ENCODE data around the gene AQP11.
"Not testable (repeated sequence)": the region's sequence is repeated elsewhere in the genome, so short reads cannot be mapped to it uniquely, and the experiment has no call there.

Gene AQP11, protein sequence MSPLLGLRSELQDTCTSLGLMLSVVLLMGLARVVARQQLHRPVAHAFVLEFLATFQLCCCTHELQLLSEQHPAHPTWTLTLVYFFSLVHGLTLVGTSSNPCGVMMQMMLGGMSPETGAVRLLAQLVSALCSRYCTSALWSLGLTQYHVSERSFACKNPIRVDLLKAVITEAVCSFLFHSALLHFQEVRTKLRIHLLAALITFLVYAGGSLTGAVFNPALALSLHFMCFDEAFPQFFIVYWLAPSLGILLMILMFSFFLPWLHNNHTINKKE

DNA sequence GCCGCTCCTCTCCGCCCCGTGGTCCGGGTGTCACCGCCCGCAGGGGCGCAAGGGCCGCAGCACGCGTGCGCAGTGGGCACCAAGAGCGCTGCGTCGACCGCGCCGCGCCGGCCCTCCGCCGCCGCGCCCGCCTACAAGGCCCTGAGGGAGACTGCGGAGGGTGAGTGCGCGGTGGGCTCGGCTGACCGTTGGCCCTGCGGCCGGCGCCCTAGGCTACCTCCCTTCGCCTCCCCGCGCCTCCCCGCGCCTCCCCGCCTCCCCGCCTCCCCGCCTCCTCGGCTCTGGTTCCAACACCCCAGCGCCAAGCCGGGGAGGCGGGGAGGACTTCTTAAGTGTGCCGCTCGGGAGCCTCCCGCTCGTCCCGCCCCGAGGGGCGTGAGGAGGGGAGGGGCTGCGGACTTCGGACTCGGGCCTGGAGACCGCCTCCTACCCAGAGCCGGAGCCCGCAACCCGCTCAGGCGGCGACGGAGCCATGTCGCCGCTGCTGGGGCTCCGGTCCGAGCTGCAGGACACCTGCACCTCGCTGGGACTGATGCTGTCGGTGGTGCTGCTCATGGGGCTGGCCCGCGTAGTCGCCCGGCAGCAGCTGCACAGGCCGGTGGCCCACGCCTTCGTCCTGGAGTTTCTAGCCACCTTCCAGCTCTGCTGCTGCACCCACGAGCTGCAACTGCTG lies at the start of gene AQP11:
AQP11 (plus strand) TSS at position 433 of the 673 bp plus-strand sequence; CDS start at position 473, 40 bp downstream.
- no peak for DNase-seq

DNA sequence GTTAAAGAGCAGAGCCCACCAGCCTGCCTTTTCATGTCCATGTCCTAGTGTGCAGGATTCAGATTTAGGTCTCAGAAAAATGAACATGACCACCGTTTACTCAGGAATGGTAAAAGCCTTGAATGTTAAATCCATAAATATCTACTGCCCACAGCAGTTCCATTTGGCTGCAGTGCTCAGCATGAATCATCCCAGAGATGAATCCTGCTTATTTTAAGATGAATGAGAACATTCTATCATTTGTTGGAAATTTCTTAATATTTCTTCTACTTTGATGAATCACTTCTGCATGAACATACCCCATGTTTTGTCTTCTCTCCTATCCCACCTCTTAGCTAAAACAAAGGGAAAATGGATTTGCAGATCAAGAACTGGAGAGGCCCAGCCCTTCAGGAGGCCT lies 47.5 kb upstream of the AQP11 start:
- no peak for DNase-seq

DNA sequence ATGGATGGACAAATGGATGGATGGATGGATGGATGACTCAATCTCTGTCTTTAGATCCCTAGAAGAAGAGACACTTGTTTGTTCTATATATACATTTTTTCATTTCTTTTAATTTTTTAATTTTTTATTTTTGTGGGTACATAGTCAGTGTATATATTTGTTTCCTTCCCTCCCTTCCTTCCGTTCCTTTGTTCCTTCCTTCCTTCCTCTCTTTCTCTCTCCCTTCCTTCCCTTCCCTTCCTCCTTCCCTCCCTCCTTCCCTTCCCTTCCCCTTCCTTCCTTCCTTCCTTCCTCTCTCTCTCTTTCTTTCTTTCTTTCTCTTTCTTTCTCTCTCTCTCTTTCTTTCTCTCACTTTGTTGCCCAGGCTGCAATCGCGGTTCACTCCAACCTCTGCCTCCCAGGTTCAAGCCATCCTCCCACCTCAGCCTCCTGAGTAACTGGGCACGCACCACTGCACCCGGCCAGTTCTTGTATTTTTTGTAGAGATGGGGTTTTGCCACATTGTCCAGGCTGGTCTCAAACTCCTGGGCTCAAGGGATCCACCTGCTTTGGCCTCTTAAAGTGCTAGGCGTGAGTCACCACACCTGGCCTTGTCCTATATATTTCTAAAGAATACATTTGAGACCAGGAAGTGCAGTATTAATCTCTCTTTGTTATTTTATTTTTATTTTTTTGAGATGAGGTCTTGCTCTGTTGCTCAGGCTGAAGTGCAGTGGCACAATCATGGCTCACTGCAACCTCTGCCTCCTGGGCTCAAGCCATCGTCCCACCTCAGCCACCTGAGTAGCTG lies 42.5 kb upstream of the AQP11 start:
- DNase-seq, result no peak

DNA sequence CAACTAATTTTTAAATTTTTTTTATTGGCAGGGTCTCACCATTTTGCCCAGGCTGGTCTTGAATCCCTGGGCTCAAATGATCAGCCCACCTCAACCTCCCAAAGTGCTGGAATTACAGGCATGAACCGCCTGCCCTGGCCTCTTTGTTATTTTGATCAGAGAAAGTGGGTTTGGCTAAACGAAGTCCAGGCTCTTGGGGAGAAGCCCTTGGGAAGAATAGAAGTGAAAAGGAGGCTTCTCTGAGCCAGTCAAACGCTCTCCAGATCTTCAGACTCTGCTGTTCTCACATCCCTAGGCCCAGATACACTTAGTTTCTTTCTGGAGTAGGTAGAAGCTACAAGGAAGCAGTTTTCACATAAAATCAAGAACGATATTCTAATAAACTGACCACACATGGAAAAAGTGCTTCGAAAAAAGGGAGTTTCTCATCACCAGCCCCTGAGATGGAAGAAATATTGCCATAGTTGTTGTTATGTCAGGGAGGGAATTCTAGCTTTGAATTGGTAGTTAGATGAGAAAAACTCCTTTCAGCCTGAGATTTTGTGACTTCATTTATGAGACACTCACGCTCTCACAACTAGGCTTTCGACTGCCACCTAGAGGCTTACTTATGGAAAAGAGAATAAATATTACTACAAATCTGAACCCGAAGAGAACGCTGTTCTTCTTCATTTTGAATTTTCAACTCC lies 41.7 kb upstream of the AQP11 start:
- peak in 1 of 2 experiments; percentile 38 for DNase-seq

DNA sequence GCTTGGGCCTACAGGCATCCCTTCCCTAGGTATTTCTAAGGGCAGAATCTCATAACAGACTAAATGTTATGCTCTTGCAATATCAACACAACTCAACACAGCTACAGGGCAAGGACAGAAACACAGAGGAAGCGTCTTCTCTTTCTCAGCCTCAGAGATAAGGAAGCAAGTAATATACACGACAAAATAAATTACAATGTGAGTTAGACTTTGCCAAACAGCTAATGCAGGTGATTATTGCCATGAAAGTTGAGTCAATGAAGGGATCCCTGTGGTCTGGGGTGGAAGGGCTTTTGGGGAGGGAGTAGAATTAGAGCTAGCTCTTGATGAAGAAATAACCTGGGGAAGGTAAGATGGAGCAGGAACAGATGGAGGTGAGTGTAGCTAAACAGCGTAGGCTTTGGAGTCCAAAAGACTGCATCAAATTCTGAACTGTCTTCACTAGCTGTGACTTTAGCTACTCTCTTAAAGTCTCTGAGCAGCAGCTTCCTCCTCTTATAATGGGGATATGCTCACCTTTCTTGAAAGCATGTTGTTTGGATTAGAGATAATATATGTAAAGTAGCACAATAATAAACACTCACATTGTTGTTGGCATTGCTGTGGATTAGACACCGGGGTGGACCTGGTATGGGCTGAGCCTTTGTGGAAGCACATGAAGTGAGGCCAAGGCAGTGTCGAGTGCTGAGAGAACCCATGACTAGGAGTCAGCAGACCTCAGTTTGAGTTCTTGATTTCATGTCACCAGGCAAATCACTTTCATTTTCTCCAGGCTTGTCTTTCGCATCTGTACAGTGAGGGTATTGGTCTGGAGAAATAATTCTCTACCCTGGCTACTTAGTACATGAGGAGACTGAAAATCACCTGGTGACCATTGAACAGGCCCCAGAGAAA lies 41.0 kb upstream of the AQP11 start:
- DNase-seq, result no peak

DNA sequence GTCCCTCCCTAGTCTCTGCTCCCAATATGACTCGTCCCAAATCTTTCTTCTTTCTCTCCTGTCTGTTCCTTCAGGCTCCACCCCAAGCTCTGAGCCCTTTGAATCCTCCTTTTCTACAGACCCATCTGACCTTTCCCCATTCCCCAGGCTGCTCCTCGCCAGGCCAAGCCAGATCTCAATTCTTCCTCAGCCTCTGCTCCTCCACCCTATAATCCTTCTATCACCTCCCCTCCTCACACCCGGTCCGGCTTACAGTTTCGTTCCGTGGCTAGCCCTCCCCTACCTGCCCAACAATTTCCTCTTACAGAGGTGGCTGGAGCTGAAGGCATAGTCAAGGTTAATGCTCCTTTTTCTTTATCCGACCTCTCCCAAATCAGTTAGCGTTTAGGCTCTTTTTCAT lies 38.3 kb upstream of the AQP11 start:
- DNase-seq, result not testable (repeated sequence)

DNA sequence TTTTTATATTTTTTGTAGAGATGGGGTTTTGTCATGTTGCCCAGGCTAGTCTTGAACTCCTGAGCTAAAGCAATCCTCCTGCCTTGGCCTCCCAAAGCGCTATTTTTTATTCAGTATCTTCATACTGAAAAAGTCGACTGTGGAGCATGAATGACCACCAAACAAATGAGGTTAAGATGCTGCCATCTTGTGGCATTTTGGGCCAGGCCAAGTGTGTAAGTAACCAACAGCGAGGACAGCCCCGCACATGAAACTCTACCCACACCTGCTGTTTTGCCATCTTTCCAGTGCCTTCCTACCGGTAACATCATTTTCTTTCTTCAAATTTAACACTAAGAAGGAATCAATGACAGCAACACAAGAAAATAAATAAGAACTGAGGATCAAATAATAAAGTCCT lies 32.2 kb upstream of the AQP11 start:
- peak in 1 of 2 experiments; percentile 13 for DNase-seq

DNA sequence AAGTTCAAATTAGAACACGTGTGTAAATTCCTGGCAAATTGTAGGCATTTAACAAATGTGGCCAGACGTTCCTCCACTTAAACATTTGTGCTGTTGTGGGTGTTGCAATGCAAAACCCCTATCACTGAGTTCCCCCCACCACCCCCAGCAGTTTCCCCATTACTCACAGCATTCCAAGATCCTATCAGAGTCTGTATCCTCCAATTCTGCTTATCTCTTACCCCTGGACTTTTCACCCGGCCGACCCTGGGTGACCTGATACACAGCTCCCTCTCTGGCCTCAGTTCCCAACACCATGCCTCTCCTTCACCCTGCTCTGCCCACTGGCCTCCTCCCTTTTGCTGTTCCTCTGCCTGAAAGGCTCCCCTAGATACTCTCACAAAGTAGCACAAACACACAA lies 31.4 kb upstream of the AQP11 start:
- DNase-seq, result no peak

DNA sequence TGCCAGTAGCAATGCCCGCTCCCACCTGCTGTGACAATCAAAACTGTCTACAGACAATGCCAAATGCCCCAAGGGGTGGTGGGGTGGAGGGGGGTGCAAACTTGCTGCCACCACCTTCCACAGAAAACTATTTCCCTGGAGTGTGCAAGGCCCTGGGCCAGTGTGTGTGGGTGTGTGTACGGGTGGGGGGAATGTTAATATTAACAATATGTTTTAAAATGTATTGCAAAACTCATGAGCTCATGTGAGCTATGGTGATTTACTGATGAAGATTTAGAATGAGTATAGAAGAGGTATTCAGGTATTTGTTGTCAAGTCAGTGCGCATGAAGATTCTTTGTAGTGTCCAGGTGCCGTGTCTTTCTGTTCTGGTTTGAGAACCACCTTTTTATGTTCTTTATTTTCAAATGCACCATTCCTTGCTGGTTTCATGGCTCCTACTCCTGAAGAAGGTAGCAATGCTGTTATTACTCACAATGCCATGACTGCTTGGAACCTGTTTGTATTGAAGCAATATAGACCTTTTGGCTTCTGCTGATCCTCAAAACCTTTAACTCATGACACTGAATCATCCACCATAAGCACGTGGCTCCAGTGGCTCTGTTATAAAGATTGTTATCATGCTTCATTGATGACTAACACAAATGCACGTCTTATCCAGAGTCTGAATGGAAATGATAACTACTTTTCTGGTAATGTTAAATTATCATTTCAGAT lies 29.9 kb upstream of the AQP11 start:
- no peak for DNase-seq

DNA sequence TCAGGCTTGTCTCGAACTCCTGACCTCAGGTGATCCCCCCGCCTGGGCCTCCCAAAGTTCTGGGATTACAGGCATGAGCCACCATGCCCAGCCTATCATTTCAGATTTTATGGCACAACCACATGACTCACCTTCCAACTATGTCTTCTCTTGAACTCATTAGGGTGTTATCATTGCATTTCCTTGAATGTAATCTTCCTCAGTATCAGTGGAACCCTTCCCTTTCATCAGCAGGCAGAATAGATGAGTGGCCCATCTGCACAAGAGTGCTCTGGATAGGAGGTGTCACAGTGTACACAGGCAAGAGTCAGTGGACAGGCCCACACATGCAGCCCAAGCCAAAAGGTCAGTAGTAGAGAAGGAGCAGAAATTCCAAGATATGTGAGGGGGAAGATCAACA lies 29.1 kb upstream of the AQP11 start:
- no peak for DNase-seq

DNA sequence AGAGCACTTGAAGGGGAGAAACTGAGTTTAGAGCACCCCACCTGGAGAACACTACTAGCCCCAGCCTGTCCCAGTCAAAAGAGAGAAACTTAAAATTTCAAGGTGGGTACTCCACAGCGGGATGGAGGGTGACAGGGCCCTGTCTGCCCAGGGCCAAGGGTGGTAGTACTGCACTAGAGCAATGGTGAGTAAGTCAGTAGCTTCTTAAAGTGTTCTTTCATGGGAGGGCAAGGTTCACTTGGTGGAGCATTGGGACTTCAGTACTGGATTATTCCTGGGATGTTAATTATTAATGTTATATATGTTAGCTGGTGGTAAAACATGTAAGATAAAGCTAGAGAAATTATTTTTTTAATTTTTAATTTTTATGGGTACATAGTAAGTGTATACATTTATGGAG lies 28.5 kb upstream of the AQP11 start:
- DNase-seq, result no peak

DNA sequence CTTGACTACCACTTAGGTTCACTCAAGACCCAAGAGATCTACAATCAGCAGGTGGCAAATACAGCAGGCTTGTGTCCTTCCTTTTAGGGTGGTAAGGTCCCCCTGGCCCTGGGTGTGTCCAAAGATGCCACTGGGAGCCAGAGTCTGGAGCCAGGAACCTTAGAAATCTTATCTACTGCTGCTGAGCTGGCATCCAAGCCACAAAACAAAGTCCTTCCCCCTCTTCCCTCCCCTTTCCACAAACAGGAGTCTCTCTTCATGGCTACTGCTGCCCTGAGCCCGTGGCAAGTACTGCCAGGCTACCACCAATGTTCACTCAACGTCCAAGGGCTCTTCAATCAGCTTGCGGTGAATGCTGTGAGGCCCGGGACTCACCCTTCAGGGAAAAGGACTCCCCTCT lies 21.4 kb upstream of the AQP11 start:
- no peak for DNase-seq

DNA sequence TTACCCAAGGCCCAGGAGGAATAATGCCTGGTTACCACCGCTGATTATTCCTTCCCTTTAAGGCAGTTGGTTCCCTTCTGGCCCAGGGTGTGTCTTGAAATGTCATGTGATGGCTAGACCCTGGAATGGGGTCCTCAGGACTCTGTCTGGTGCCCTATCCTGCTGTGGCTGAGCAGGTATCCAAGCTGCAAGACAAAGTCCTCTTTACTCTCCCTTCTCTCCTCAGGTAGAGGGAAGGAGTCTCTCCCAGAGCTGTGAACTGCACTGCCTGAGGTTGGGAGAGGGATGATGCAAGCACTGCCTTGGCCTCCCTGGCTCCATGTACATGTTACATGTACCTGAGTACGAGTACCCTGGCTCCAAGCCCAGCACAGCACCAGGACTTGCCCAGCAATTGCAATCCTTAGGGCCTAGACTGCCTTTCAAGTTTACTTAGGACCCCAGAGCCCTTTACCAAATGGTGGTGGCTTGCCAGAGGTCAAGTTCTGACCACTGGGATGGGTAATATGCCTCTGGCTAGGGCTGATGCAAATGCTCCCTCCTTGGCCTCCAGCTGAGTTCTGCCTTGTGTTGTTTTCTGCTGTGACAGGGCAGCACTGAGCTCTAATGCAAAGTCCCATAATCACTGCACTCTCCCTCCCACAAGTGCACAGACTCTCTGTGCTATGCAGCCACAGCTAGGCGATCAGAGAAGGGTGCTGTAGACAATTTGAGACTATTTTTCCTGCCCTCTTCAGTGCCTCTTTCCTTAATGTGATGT lies 20.7 kb upstream of the AQP11 start:
- no peak for DNase-seq

DNA sequence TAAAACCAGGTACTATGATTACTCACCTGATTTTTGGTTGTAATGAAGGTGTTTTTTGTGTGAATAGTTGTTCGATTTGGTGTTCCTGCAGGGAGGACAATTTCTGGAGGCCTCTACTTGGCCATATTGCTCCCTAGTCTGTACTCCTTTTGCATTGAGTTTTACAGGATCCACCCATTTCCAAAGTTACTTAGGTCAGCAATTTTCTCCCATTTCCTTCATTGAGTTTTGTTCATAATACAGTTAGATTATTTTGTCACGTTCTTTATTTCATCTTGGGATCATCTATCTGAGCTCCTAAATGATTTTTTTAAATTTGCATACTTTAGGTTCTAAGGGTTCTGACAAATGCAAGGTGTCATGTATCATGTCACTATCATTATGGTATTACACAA lies 20.1 kb upstream of the AQP11 start:
- DNase-seq, result no peak

DNA sequence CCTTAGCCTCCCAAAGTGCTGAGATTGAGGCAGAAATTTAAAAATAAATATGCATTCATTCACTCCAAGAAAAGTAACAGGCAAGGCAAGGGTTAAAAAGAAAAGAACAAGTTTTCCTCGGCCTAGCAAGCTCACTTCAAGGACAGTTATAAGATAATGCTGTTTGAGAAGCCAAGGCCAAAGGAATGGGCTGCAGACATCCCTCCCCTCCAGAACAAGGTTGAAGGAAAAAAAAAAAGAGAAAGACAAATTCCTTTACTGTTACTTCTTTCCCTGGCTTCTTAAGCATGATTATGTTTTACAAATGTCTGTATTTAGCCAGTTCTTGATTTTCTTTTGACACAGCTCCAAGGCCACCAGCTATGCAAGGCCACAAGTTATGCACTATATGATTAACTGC lies 18.9 kb upstream of the AQP11 start:
- not testable (repeated sequence) for DNase-seq

DNA sequence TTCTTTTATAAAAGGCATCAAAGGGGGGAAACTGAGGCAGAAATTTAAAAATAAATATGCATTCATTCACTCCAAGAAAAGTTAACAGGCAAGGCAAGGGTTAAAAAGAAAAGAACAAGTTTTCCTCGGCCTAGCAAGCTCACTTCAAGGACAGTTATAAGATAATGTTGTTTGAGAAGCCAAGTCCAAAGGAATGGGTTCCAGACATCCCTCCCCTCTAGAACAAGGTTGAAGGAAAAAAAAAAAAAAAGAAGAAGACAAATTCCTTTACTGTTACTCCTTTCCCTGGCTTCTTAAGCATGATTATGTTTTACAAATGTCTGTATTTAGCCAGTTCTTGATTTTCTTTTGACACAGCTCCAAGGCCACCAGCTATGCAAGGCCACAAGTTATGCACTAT lies 14.3 kb upstream of the AQP11 start:
- DNase-seq, result not testable (repeated sequence)

DNA sequence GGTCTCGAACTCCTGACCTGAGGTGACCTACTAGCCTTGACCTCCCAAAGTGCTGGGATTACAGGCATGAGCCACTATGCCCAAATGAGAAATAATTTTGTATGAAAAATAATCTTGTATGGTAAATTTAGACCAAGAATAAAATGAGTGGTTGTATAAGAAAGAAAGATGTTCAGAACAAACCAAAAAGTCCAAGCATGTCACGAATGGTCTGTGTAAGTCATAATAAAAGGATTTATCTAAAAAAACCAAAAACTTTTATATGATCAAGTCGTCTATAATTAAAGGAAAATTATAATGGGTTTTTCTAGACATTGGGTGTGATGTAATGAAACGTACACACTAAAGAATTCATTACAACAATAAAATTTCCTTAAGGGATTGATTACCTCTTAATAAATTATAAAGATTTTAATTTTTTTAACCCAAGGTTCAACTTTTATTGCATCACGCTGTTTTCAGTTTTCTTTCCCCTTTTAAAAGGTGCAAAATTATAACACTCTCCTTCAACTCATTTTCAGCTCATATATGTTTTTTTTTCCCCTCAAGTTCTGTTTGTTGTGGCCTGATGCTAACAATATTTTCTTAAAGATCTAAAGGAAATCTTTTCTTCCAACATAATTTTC lies 8.9 kb upstream of the AQP11 start:
- DNase-seq, result no peak

DNA sequence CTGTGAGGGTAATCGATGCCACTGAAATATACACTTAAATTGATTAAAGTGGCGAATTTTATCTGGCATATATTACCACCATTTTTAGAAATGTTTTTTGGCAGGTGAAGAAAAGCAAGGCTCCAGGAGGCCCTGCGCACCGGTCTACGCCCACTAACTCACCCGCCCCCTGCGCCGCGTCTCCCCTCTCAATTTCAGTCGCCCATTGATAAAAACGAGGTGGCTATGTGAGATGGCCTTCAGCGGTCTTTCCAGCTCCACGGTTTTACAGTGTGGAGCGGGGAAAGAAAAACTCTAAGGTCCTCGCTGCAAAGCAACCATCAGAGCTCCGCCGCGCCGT lies 602 bp upstream of the AQP11 start:
- no peak for DNase-seq

DNA sequence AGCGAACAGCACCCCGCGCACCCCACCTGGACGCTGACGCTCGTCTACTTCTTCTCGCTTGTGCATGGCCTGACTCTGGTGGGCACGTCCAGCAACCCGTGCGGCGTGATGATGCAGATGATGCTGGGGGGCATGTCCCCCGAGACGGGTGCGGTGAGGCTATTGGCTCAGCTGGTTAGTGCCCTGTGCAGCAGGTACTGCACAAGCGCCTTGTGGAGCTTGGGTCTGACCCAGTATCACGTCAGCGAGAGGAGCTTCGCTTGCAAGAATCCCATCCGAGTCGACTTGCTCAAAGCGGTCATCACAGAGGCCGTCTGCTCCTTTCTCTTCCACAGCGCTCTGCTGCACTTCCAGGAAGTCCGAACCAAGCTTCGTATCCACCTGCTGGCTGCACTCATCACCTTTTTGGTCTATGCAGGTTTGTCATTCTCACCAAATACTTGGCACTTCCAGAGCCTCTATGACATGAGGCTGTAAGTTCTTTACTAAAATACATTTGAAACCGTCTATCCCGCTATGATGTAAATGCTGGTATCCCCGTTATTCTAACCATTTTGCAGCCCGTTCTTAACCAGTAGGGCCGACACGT lies 535 bp downstream of the AQP11 start:
- DNase-seq, result peak; percentile 23 to 70

DNA sequence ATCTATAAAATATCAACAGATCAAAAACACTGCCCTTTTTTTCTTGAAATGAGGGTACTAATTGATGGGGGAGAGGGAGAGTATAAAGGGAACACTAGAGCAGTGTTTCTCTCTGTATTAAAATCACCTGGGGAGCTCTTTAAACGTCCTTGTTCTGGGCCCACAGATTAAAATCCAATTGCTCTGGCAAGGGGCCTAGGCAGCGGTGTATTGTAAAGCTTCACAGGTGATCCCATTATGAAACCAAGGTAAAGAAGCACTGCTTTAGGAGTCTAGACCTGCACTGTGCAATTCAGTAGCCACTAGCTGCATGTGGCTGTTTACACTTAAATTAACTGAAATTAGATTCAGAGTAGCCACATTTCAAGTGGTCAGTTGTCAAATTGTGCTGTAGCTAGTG lies 3.0 kb downstream of the AQP11 start:
- no peak for DNase-seq

Measured in cerebellar nuclear complex (tissue), 1 donor.